ENCODE results near the gene EIF1.
A peak's percentile ranks its signal among the peaks of the same experiment; 100 is the strongest.

The EIF1 gene

DNA sequence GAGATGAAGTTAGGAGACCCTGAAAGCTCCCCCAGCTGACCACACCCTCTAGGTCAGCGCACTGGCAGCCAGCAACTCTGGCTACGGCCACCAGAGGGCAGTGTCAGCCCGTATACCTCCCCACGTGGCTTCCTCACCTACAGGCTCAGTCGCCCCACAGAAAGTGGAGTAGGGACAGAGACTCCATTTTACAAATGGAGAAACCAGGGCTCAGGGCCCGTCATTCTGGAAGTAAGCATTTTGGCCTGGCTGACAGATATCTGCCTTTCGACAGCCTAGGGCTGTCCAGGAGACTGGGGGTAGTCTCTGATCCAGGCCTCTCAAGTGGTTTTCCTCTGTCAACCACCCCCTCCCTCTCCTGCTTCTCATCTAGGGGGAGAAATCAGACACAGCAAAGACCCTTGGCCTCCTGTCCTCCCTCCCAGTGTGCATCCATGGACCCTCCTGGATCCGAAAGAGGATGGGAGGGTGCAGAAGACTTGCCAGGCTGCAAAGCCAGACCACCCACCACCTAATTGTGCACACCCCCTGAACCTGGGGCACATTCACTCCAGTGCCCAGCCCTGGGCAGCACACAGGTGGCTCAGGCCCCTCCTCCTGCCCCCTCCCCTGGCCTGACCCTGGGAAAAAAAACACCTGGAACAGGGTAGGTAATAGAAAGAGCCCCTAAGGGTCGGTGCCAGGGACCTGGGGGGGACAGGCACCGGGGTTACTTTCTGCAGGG is 49.6 kb downstream of the EIF1 start:
- peak; percentile 72 to 74 for DNase-seq

DNA sequence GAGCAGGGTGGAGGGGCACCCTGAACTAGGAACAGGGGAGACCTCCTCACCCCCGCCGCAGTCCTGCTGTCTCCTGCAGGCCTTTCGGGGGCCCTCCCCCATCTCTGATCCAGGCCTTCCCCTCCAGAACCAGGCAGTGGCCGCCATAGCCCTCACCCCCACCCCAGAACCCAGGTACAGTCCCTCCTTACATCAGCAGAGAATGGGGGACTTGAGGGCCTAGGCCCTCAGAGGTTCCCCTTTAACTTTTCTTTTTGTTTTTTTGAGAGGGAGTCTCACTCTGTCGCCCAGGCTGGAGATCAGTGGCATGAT is 50.1 kb downstream of the EIF1 start:
- no peak for DNase-seq

GRCh38 chr17:41739661-41740352 is 51.1 kb downstream of the EIF1 start:
- DNase-seq = no peak

GRCh38 chr17:41740506-41740905 is 51.8 kb downstream of the EIF1 start:
- DNase-seq = no peak

DNA sequence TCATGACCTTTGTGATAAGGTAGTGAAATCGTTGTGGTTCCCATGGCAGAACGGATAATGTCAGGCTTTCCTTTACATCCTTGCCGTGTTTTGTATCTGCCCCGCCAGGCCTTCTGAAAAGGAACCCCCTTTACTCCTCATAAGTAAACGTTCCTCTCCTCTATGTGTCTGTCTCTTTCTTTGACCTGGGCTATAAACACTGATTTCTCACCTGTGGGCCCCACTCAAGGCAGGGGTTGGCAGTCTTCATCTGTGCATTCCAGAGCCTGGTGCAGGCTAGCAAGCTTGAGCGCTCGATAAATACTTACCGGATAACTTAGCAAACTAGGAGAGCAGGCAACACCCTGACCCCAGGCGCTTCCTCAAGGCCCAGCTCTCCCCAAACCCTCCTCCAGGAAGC is 53.0 kb downstream of the EIF1 start:
- no peak for DNase-seq
